ACHN (cell line): ENCODE measurements around the gene SLC1A3.

Experiments used
- DNase-seq: peaks from one replicate; pipeline ENCODE4 v3.0.0-alpha.2; 2015
- in situ Hi-C: cut with HindIII; loops from 2 replicates; pipeline ENCODE4 v1.10.0; 2017; ENCODE audit warnings: low sequenced_read_pairs, low pct_ligation_motif_present, low pct_unique_long_range_greater_than_20kb

The SLC1A3 gene

DNA sequence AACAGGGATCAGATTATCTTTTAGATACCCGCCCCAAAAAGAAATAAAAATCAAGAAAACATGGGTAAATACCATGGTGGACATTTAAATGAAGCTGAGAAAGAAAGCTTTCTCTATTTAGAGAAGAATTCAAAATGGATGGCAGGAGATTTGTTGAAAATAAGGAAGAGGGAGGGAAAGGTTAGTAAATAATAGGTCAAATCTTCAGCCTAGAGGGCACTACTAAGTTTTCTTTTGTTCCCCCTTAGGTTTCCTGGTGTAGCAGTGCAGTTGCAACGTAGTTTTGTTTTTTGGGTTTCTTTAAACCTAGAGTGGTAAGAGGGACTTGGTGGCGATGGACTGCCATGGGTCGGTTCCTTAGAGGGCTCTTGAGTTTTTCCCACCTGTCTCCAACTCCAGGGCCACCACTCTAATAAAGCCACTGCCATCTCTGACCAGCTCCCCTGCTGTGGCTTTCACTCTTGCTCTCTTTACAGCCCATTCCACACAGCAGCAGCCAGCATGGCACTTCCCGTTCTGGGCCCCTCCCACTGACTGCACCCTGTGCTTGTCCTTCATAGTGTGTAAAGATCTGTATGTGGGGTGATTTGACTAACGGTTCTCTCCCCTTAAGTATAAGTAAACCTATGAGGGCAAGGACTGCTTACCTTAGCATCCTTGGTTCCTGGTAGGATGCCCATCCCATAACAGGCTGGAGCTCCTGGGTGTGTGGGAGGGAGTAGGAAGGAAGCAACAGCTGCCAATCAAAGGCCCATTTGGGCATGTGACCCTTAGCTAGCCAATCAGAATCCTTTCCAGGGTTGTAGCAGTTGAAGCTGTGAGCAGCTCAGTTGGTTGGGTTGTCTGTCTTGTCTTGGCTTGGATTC lies 118.3 kb downstream of the SLC1A3 start:
- in situ Hi-C loops, result no loop called here
- DNase-seq, result no peak

- DNase-seq, result no peak
- in situ Hi-C loops, result no loop called here
Measured at GRCh38 chr5:36726317-36726716, 119.9 kb downstream of the SLC1A3 start.

- in situ Hi-C loops, result no loop called here
- DNase-seq, result no peak
Measured at GRCh38 chr5:36726767-36727166, 120.4 kb downstream of the SLC1A3 start.

GRCh38 chr5:36728697-36729543 lies 122.5 kb downstream of the SLC1A3 start:
- in situ Hi-C loops, result no loop called here

GRCh38 chr5:36730537-36731216 lies 124.3 kb downstream of the SLC1A3 start:
- in situ Hi-C loops, result no loop called here
- no peak for DNase-seq

More at GRCh38 chr5:36728697-36729543, 122.5 kb downstream of the SLC1A3 start:
- DNase-seq, result peak; percentile 58

GRCh38 chr5:36733183-36733582 lies 126.8 kb downstream of the SLC1A3 start:
- in situ Hi-C loops, result no loop called here
- DNase-seq, result no peak

DNA sequence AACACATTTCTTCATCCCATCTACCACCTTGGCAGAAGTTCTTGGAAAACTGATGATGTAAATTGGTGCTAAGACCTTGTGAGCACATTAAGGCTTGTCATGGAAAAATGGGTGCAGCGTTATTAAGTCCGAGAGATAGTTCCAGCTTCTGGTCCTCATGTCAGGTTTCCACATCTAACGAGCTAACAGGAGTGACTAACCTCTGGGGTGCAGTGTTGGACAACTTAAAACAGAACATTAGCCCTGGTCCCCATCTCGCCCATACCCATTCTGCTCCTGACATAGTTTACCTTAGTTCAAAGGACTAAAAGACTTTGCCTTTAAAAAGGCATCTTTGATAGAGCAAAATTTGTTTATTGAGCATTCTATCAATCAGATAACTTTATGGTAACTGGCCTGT lies 128.0 kb downstream of the SLC1A3 start:
- no peak for DNase-seq
- in situ Hi-C loops, result no loop called here

- DNase-seq, result no peak
- in situ Hi-C loops, result no loop called here
Measured at GRCh38 chr5:36735891-36736290, 129.5 kb downstream of the SLC1A3 start.
